Vagina (tissue), 2 donors: ENCODE results near the gene TRIM34.

Experiments used
- POLR2A ChIP-seq, 2 donors: fragments of 450-650 bp; IDR thresholded peaks; one replicate each; pipeline ENCODE4 v1.6.1; 2017; ENCODE audit warnings: antibody characterized with exemption in 2 of 2, mild to moderate bottlenecking in 2 of 2, moderate library complexity in 2 of 2
- TF ChIP-seq, protein P1 (sequence below), 3 experiments: fragments of 450-650 bp in 2 of 3; fragments of 200-600 bp in 1 of 3; sonication (generic) in 1 of 3; IDR thresholded peaks; one replicate each; pipeline ENCODE4 v1.5.1; 2017 to 2019; ENCODE audit warnings: antibody characterized with exemption in 3 of 3, mild to moderate bottlenecking in 2 of 3, moderate library complexity in 2 of 3

DNA sequence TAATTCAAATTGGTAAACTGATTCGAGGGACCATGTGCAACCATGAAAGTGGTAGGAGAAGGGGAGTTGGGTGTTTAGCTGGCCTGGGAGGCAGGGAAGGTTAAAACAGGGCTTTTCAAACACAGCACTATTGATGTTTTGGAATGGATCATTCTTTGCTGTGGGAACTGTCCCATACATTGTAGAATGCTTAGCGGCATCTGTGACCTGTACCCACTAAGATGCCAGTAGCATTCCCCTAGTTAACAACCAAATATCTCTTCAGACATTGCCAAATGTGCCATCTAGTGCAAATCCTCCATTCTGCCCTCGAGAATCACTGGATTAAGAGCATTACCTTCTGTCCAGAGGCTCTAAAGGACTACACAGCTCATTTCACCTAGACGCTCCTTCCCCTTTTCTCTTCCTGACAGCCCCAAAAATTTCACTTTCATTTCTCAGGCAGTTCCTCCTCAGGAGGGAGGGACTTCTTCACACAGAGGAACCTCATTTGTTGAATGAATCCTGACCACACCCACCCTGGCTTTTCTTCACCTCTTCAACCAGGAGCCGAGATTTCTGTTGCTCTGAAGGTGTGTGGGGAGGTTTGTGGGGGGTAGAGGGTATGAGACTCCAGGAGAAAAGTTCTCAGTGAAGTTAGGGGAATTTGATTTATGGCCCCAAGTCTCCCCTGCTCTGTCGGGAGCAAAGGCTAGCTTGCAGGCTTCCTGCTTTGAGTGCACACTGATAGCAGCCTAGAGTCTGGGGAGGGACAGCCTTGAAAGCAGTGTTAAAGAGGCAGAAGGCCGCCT, at the start of gene TRIM34:
- TF ChIP-seq POLR2A (IDR thresholded peaks at IDR 0.05), result no peak
- TF ChIP-seq, protein P1, sequence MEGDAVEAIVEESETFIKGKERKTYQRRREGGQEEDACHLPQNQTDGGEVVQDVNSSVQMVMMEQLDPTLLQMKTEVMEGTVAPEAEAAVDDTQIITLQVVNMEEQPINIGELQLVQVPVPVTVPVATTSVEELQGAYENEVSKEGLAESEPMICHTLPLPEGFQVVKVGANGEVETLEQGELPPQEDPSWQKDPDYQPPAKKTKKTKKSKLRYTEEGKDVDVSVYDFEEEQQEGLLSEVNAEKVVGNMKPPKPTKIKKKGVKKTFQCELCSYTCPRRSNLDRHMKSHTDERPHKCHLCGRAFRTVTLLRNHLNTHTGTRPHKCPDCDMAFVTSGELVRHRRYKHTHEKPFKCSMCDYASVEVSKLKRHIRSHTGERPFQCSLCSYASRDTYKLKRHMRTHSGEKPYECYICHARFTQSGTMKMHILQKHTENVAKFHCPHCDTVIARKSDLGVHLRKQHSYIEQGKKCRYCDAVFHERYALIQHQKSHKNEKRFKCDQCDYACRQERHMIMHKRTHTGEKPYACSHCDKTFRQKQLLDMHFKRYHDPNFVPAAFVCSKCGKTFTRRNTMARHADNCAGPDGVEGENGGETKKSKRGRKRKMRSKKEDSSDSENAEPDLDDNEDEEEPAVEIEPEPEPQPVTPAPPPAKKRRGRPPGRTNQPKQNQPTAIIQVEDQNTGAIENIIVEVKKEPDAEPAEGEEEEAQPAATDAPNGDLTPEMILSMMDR (IDR thresholded peaks at IDR 0.05), result no peak
